Sigmoid colon (tissue), 7 donors: Measurements from ENCODE around the gene RXRA. TPM values are rescaled to one million over a fixed set of nuclear protein-coding genes. Genes with fewer than 3 reads are reported as not detected.

Experiments used
- DNase-seq: peaks from one replicate; pipeline ENCODE4 v3.0.0-alpha.2; 2019
- H3K27ac ChIP-seq, 4 donors: fragments of 200-600 bp; sonication (generic); one replicate each; pipeline ENCODE4 v1.5.1; 2016 to 2019; ENCODE audit warnings: mild to moderate bottlenecking in 1 of 4
- H3K27me3 ChIP-seq, 3 donors: fragments of 200-600 bp; sonication (generic); one replicate each; pipeline ENCODE4 v1.5.1; 2019; ENCODE audit warnings: mild to moderate bottlenecking in 1 of 3
- H3K36me3 ChIP-seq, 4 donors: fragments of 200-600 bp; sonication (generic); one replicate each; pipeline ENCODE4 v1.5.1; 2016 to 2019
- H3K4me1 ChIP-seq, 4 donors: fragments of 200-600 bp; sonication (generic); one replicate each; pipeline ENCODE4 v1.5.1; 2017 to 2019
- H3K4me3 ChIP-seq, 4 donors: fragments of 200-600 bp; sonication (generic); one replicate each; pipeline ENCODE4 v1.5.1; 2017 to 2019; ENCODE audit warnings: mild to moderate bottlenecking in 2 of 4, moderate library complexity in 1 of 4
- H3K9me3 ChIP-seq, 4 donors: fragments of 200-600 bp in 3 of 4; sonication (generic) in 3 of 4; one replicate each; pipeline versions ENCODE4 v1.5.1 to v1.6.1; 2013 to 2019
- CTCF ChIP-seq, 4 experiments: fragments of 450-650 bp in 3 of 4; fragments of 200-600 bp in 1 of 4; IDR thresholded peaks; one replicate each; pipeline ENCODE4 v1.5.1; 2016 to 2019; ENCODE audit warnings: antibody characterized with exemption in 4 of 4, mild to moderate bottlenecking in 3 of 4, moderate library complexity in 2 of 4
- EP300 ChIP-seq, 4 donors: sonication (generic); formaldehyde crosslinking; IDR thresholded peaks; one replicate each; pipeline ENCODE4 v1.6.1; 2017; ENCODE audit warnings: antibody characterized with exemption in 4 of 4
- POLR2A ChIP-seq, 2 donors: fragments of 450-650 bp; IDR thresholded peaks; one replicate each; pipeline ENCODE4 v1.6.1; 2016; ENCODE audit warnings: antibody characterized with exemption in 2 of 2, mild to moderate bottlenecking in 2 of 2, moderate library complexity in 2 of 2
- POLR2AphosphoS5 ChIP-seq, 4 donors: sonication (generic); formaldehyde crosslinking; IDR thresholded peaks; one replicate each; pipeline ENCODE4 v1.6.1; 2017; ENCODE audit warnings: antibody characterized with exemption in 4 of 4
- WGBS, 2 donors: extraction: QIAGEN DNeasy Blood & Tissue Kit; methylation state at CpG; one replicate each; pipeline ENCODE4 v1.1.7; 2013; 5-methylcytosine and 5-hydroxymethylcytosine counted together
- intact Hi-C: fragments of 100-400 bp; cut with DNase I; formaldehyde crosslinking; loops from one replicate; pipeline ENCODE4 v1.15.1; 2023
- polyA plus RNA-seq, 3 donors: library from polyadenylated mRNA; stranded (reverse); fragments of 200-250 nt; gene quantifications; one replicate each; pipeline ENCODE4 v1.2.3, GENCODE V29; 2013
- total RNA-seq, 4 donors: library from RNA; depleted of rRNA; stranded (reverse); fragments of >200 nt; gene quantifications; one replicate each; pipeline ENCODE4 v1.1.0, GENCODE V29; 2016
- donor health status: healthy with polysubstance abuse.
- donor health status: Bipolar disorder and iron deficiency.
- donor health status: healthy.

RXRA gene
- total and polyA plus RNA-seq, 7 donors, result 26.7 to 50.8 (median 35.7) TPM

GRCh38 chr9:134400283-134400682 is 74.0 kb downstream of the RXRA start:
- Histone ChIP-seq H3K27me3 (no peaks in the 10 kb centered on the region), H3K4me1 (peaks cover 0 to 78% (median 45%) of the 10 kb centered on the region in 4 donors), H3K27ac (no peak overlapping the region), H3K36me3 (peaks cover 0 to 14% (median 5%) of the 10 kb centered on the region in 4 donors), H3K9me3 (no peaks in the 10 kb centered on the region), H3K4me3 (no peak overlapping the region)
- no peak for DNase-seq
- no peak for TF ChIP-seq CTCF (IDR thresholded peaks at IDR 0.05)
- no peak for TF ChIP-seq POLR2AphosphoS5 (IDR thresholded peaks at IDR 0.05)
- TF ChIP-seq EP300 (IDR thresholded peaks at IDR 0.05), result no peak
- no peak for TF ChIP-seq POLR2A (IDR thresholded peaks at IDR 0.05)
- intact Hi-C loops, result no loop called here
- 93 to 96% methylated on average over 10 of the region's 10 CpGs for WGBS, 2 donors

- WGBS, 2 donors, result 94% methylated on average over 19 of the region's 19 CpGs
- H3K27me3 ChIP-seq, result no peaks in the 10 kb centered on the region
- H3K27ac ChIP-seq, result no peak overlapping the region
- H3K36me3 ChIP-seq, result peaks cover 0 to 14% (median 5%) of the 10 kb centered on the region in 4 donors
- H3K4me1 ChIP-seq, result peaks cover 0 to 78% (median 51%) of the 10 kb centered on the region in 4 donors
- H3K9me3 ChIP-seq, result no peaks in the 10 kb centered on the region
- H3K4me3 ChIP-seq, result no peak overlapping the region
- no peak for DNase-seq
- intact Hi-C loops, result no loop called here
- TF ChIP-seq POLR2AphosphoS5 (IDR thresholded peaks at IDR 0.05), result no peak
- no peak for TF ChIP-seq EP300 (IDR thresholded peaks at IDR 0.05)
- TF ChIP-seq POLR2A (IDR thresholded peaks at IDR 0.05), result no peak
- TF ChIP-seq CTCF (IDR thresholded peaks at IDR 0.05), result no peak
Observed at GRCh38 chr9:134401391-134401790, 75.1 kb downstream of the RXRA start.

GRCh38 chr9:134402182-134402581 is 75.9 kb downstream of the RXRA start:
- Histone ChIP-seq H3K27ac (no peak overlapping the region), H3K36me3 (peaks cover 0 to 14% (median 5%) of the 10 kb centered on the region in 4 donors), H3K27me3 (no peaks in the 10 kb centered on the region), H3K9me3 (no peaks in the 10 kb centered on the region), H3K4me1 (peaks cover 0 to 78% (median 55%) of the 10 kb centered on the region in 4 donors), H3K4me3 (no peak overlapping the region)
- DNase-seq, result no peak
- intact Hi-C loops, result loop anchor here (2.0 kb wide), 1 partner anchor 13 kb away; no protein-coding TSS in a partner anchor
- 92 to 94% methylated on average over 12 of the region's 12 CpGs for WGBS, 2 donors
- TF ChIP-seq POLR2AphosphoS5 (IDR thresholded peaks at IDR 0.05) (no peak), EP300 (IDR thresholded peaks at IDR 0.05) (no peak), POLR2A (IDR thresholded peaks at IDR 0.05) (no peak), CTCF (IDR thresholded peaks at IDR 0.05) (no peak)

GRCh38 chr9:134403292-134403681 is 77.0 kb downstream of the RXRA start:
- no peak for TF ChIP-seq CTCF (IDR thresholded peaks at IDR 0.05)
- TF ChIP-seq EP300 (IDR thresholded peaks at IDR 0.05), result no peak
- no peak for TF ChIP-seq POLR2A (IDR thresholded peaks at IDR 0.05)

More at GRCh38 chr9:134403292-134403681, 77.0 kb downstream of the RXRA start:
- Histone ChIP-seq H3K9me3 (no peaks in the 10 kb centered on the region), H3K27me3 (no peaks in the 10 kb centered on the region), H3K4me1 (peaks cover 0 to 84% (median 65%) of the 10 kb centered on the region in 4 donors), H3K4me3 (no peak overlapping the region), H3K36me3 (peaks cover 0 to 14% (median 5%) of the 10 kb centered on the region in 4 donors), H3K27ac (peak overlapping the region; percentile 29 to 78 (median 55))
- 67 to 86% methylated on average over 11 of the region's 11 CpGs for WGBS, 2 donors
- no peak for DNase-seq
- intact Hi-C loops, result loop anchor here (2.0 kb wide), 1 partner anchor 14 kb away; no protein-coding TSS in a partner anchor
